Measurements from ENCODE around the gene UCMA.
"Not testable (repeated sequence)": the region's sequence is repeated elsewhere in the genome, so short reads cannot be mapped to it uniquely, and the experiment has no call there.

The UCMA gene

DNA sequence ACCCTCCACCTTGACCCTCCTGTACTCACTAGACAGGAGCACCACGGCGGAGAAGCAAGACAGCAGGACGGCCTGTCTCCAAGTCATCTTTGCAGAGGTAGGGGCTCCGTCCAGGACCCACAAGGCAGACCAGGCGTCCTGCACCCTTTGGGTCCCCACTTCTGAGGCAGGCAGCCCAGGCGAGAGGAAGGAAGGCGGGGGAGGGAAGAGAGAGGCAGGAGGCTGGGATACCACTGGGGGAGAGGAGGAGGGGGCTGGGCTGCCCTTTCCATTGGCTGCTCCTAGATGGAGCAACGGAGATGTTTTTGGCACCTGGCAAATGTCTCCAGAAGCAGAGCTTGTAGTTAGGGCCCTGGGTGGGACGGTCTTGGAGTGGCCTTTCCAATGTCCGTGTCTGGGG, at the start of gene UCMA:
Gene UCMA (minus strand): TSS at position 203 of the 400 bp plus-strand sequence. CDS start 116 bp downstream, at position 87.
- H3K4me1 Mint-ChIP-seq: no peaks in the 10 kb centered on the region
- H3K4me3 Mint-ChIP-seq: no peak within 1 kb of the TSS
- H3K36me3 Mint-ChIP-seq (ENCODE audit: low read depth): no peaks in the 10 kb centered on the region
- TF ChIP-seq CTCF (IDR thresholded peaks at IDR 0.05; ENCODE audit: unreplicated experiment in 3 of 3): no peak
- no peaks in the 10 kb centered on the region for H3K9me3 Mint-ChIP-seq
- H3K27ac Mint-ChIP-seq: no peak within 1 kb of the TSS
- H3K27me3 Mint-ChIP-seq (ENCODE audit: low read depth): peaks cover 29% of the 10 kb centered on the region

GRCh38 chr10:13282348-13282747, 48.2 kb upstream of the UCMA start:
- H3K27me3 Mint-ChIP-seq (ENCODE audit: low read depth); H3K27ac Mint-ChIP-seq; H3K4me1 Mint-ChIP-seq; H3K9me3 Mint-ChIP-seq; H3K4me3 Mint-ChIP-seq: not testable (repeated sequence)
- H3K36me3 Mint-ChIP-seq (ENCODE audit: low read depth): peaks cover 24% of the 10 kb centered on the region

DNA sequence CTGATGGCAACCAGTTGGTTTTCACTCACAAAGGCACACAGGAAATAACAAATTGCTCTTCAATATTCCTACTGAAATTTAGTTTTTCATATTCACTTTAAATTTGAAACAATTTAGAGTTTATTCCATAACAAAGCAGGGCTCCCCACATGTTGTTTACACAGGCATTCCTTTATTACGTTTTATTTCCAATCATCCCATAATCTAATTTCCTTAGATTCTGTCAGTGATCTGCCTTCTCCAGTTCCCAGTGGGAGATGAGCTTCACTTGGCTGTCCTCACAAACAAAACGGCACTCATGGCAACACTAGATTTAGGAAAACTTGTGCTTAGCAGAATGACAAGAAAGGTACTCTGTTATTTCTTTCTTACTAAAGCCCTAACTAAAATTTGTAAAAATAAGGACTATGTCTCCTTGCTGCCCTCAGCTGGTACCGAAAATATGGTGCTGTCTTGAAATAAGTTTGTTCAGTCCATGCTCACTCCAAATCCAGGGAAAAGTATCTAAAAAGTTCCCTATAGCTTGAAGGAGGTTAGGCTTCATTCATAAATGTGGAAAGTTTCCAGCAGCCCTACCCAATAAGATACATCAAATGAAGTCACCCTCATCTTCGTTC, 42.7 kb upstream of the UCMA start:
- peaks cover 4% of the 10 kb centered on the region for H3K27me3 Mint-ChIP-seq (ENCODE audit: low read depth)
- H3K9me3 Mint-ChIP-seq: no peaks in the 10 kb centered on the region
- H3K27ac Mint-ChIP-seq: peak overlapping the region in 2 of 3 experiments; percentile 62 to 82
- peak; percentile 27 to 37 (median 32) for TF ChIP-seq CTCF (IDR thresholded peaks at IDR 0.05; ENCODE audit: unreplicated experiment in 3 of 3)
- H3K4me3 Mint-ChIP-seq: no peak overlapping the region
- H3K4me1 Mint-ChIP-seq: peaks cover 14% of the 10 kb centered on the region
- peaks cover 15% of the 10 kb centered on the region for H3K36me3 Mint-ChIP-seq (ENCODE audit: low read depth)

- H3K4me3 Mint-ChIP-seq; H3K9me3 Mint-ChIP-seq; H3K27me3 Mint-ChIP-seq (ENCODE audit: low read depth); H3K27ac Mint-ChIP-seq: not testable (repeated sequence)
- H3K4me1 Mint-ChIP-seq: peaks cover 21% of the 10 kb centered on the region
- H3K36me3 Mint-ChIP-seq (ENCODE audit: low read depth): peaks cover 15% of the 10 kb centered on the region
Measured at GRCh38 chr10:13276146-13276545, 42.0 kb upstream of the UCMA start.

DNA sequence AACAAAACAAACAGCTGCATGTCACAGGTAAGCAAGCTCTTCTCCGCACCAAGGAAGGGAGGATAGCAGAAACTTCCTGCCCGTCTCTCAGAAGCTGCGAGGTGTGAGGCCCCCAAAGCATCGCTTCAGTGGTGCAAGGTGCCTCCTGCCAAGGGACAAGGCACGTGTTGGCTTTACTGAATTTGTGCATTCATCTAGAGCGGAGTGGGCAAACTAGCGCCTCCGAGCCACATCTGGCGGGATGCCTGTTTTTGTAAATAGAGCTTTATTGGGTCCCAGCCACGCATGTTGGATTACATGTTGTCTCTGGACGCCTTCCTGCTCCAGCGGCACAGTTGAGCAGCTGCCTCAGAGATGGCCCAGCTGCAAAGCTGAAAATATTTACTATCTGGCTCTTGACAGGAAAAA, 38.0 kb upstream of the UCMA start:
- peaks cover 4% of the 10 kb centered on the region for H3K36me3 Mint-ChIP-seq (ENCODE audit: low read depth)
- peak overlapping the region; percentile 64 to 86 (median 73) for H3K27ac Mint-ChIP-seq
- peaks cover 4% of the 10 kb centered on the region for H3K27me3 Mint-ChIP-seq (ENCODE audit: low read depth)
- TF ChIP-seq CTCF (IDR thresholded peaks at IDR 0.05; ENCODE audit: unreplicated experiment in 3 of 3): no peak
- H3K4me3 Mint-ChIP-seq: peak overlapping the region in 2 of 3 experiments; percentile 11 to 23
- H3K9me3 Mint-ChIP-seq: peaks cover 2% of the 10 kb centered on the region
- H3K4me1 Mint-ChIP-seq: peaks cover 37% of the 10 kb centered on the region

GRCh38 chr10:13271552-13272163, 37.5 kb upstream of the UCMA start:
- H3K27me3 Mint-ChIP-seq (ENCODE audit: low read depth): peaks cover 4% of the 10 kb centered on the region
- peak overlapping the region; percentile 64 to 86 (median 73) for H3K27ac Mint-ChIP-seq
- peaks cover 34% of the 10 kb centered on the region for H3K4me1 Mint-ChIP-seq
- H3K4me3 Mint-ChIP-seq: peak overlapping the region in 2 of 3 experiments; percentile 11 to 23
- peak in 1 of 3 experiments; percentile 27 for TF ChIP-seq CTCF (IDR thresholded peaks at IDR 0.05; ENCODE audit: unreplicated experiment in 3 of 3)
- H3K9me3 Mint-ChIP-seq: peaks cover 2% of the 10 kb centered on the region
- H3K36me3 Mint-ChIP-seq (ENCODE audit: low read depth): peaks cover under 1% of the 10 kb centered on the region
